ENCODE measurements around the gene MTARC1. TPM values are rescaled to one million over a fixed set of nuclear protein-coding genes. Genes with fewer than 3 reads are reported as not detected.

The MTARC1 gene
- total and polyA plus RNA-seq, 9 of the 15 experiments (the other 6 are each of a cell fraction or from before 2014, with no cell fraction given) = 0.07 to 0.14 (median 0.11) TPM; not detected in 6

DNA sequence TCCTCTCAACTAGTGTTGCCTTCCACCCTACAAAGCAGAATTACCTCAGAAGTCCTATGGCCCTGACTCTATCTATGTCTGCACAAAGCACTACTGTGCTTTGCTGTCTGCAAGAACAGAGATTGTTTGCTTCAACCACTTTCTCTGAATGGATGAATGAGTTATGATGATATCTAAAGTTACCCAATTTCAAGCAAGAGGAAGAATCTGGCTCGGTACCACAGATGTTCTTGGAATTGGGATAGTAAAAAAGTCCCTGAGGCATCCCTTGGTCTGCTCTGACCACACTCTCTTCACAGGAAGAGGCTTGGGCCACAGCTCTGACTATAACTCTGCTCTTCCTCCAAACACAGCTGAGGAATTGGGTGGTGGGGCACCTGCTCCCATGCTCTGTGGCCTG, 31.2 kb downstream of the MTARC1 start:
- Histone ChIP-seq H3K27me3 (ENCODE audit: control insufficient read depth in 2 of 2, insufficient read depth in 2 of 2, low read length in 2 of 2) (no peaks in the 10 kb centered on the region), H3K9me3 (replicated peaks; ENCODE audit: control insufficient read depth, insufficient read depth, low read depth, low read length) (no peaks in the 10 kb centered on the region), H3K4me3 (no peak overlapping the region), H3K9ac (ENCODE audit: insufficient read depth in 1 of 2, low read depth in 2 of 2, low read length in 2 of 2) (no peak overlapping the region), H3K4me2 (ENCODE audit: insufficient read depth, low read length) (no peak overlapping the region), H3K79me2 (ENCODE audit: control insufficient read depth, insufficient read depth, low read length) (no peaks in the 10 kb centered on the region), H3K27ac (ENCODE audit: extremely low read depth, low read depth, low read length) (no peak overlapping the region), H4K20me1 (replicated peaks; ENCODE audit: control insufficient read depth, insufficient read depth, low read length) (no peaks in the 10 kb centered on the region), H3K9me1 (ENCODE audit: control insufficient read depth, insufficient read depth, low read length) (no peaks in the 10 kb centered on the region), H3K36me3 (ENCODE audit: control insufficient read depth, insufficient read depth, low read length) (no peaks in the 10 kb centered on the region), H2AFZ (ENCODE audit: low read depth, low read length) (no peak overlapping the region), H3K4me1 (replicated peaks in 1 of 2; ENCODE audit: control insufficient read depth in 2 of 2, insufficient read depth in 2 of 2, low read length in 2 of 2) (no peaks in the 10 kb centered on the region)
- TF ChIP-seq, protein P1, sequence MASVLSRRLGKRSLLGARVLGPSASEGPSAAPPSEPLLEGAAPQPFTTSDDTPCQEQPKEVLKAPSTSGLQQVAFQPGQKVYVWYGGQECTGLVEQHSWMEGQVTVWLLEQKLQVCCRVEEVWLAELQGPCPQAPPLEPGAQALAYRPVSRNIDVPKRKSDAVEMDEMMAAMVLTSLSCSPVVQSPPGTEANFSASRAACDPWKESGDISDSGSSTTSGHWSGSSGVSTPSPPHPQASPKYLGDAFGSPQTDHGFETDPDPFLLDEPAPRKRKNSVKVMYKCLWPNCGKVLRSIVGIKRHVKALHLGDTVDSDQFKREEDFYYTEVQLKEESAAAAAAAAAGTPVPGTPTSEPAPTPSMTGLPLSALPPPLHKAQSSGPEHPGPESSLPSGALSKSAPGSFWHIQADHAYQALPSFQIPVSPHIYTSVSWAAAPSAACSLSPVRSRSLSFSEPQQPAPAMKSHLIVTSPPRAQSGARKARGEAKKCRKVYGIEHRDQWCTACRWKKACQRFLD (CRISPR knock-in tag; IDR thresholded peaks at IDR 0.05) = no peak
- TF ChIP-seq ZNF146 (CRISPR knock-in tag; IDR thresholded peaks at IDR 0.05; ENCODE audit: unreplicated experiment) = no peak
- TF ChIP-seq KAT7 (CRISPR knock-in tag; IDR thresholded peaks at IDR 0.05; ENCODE audit: borderline replicate concordance) = no peak
- TF ChIP-seq MBD2 (IDR thresholded peaks at IDR 0.05; ENCODE audit: borderline replicate concordance, low read depth) = no peak
- DNase-seq (ENCODE audit: extremely low read depth in 1 of 4, low spot score in 3 of 4) (no peak), FAIRE-seq (no peak), ATAC-seq (no peak)
- ChIA-PET POLR2A (interaction anchor here (0.6 kb wide), 1 partner anchor 1579 kb away, joined by 4 read pairs; no protein-coding TSS in a partner anchor), CTCF (ENCODE audit: low intra/inter-chr PET ratio) (no interaction called here)
- BruUV-seq (replicated peaks) = no TSS peak
- WGBS (ENCODE audit: insufficient coverage, low coverage, missing lambda C conversion rate) = 7% methylated on average over 1 of the region's 1 CpG
- in situ Hi-C loops (cut with MboI) (loop anchor here (10.0 kb wide), 3 partner anchors 387 to 1637 kb away; no protein-coding TSS in a partner anchor), intact Hi-C loops (cut with micrococcal nuclease) (loop anchor here (10.0 kb wide), 1 partner anchor 197 kb away; no protein-coding TSS in a partner anchor)
